Esophagus squamous epithelium (tissue), 4 donors: ENCODE data around the gene UBE2G2.

Source experiments
- CTCF ChIP-seq, 6 experiments: fragments of 450-650 bp in 4 of 6; fragments of 200-600 bp in 2 of 6; sonication (generic) in 2 of 6; IDR thresholded peaks; one replicate each; pipeline ENCODE4 v1.5.1; 2016 to 2019; ENCODE audit warnings: antibody characterized with exemption in 6 of 6, mild to moderate bottlenecking in 4 of 6, moderate library complexity in 4 of 6
- POLR2A ChIP-seq, 4 donors: fragments of 450-650 bp; IDR thresholded peaks; one replicate each; pipeline ENCODE4 v1.6.1; 2017; ENCODE audit warnings: antibody characterized with exemption in 4 of 4, mild to moderate bottlenecking in 4 of 4, moderate library complexity in 3 of 4

- TF ChIP-seq POLR2A (IDR thresholded peaks at IDR 0.05), result no peak
- TF ChIP-seq CTCF (IDR thresholded peaks at IDR 0.05), result no peak
Observed at GRCh38 chr21:44756423-44757185, 45.0 kb downstream of the UBE2G2 start.
